Islet of Langerhans (tissue), 1 donor: ENCODE measurements around the gene MBOAT1.

Source experiments
- FAIRE-seq: peaks from one replicate; lab custom pipeline; 2011; peaks lifted over from hg19 to GRCh38; lab: Jason Lieb, UNC

MBOAT1 gene

DNA sequence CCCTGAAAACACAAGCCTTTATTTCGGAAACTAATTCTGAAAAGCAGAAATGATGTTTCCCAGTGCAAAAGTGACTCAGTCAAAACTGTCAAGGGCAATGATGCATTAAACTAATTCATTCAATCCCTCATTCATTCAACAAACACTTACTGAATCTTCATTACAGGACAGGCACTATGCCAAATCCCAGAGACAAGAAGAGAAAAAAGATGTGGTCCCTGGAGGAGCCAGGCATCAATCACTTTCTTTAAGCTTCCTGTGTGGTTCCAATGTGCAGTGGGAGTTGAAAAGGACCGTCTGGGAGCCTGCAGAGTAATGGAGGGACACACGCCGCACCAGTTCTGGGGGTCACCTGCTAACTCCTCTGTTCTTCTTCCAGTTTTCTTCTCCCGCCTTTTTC lies 113.1 kb downstream of the MBOAT1 start:
- no peak for FAIRE-seq

DNA sequence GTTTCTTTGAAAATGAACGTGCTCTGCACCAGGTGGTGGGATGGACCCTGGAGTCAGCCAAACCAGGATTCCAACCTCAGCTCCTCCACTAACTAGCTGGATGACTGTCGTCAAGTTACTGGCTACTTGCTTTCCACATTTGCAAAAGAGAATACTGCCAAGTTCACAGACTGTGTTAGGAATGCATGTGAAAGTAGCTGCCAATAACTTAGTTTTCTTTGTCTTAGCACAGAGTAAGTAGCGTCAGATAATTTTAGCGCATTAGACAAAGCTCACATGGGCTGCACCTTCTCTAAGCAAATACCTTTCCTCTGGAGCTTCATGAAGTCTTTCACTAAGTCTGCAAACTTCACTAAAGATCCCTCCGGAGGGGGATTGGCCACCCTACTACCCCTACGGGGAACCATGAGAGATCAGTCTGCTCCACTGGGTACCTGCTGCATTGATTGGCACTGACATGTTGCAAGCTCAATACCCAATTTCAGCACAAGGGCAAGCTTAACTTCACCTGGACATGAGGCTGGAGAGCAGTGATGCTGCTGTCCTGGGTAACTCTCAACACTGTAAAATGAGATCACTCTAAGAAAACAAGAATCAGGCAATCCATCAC lies 113.9 kb downstream of the MBOAT1 start:
- FAIRE-seq = no peak

DNA sequence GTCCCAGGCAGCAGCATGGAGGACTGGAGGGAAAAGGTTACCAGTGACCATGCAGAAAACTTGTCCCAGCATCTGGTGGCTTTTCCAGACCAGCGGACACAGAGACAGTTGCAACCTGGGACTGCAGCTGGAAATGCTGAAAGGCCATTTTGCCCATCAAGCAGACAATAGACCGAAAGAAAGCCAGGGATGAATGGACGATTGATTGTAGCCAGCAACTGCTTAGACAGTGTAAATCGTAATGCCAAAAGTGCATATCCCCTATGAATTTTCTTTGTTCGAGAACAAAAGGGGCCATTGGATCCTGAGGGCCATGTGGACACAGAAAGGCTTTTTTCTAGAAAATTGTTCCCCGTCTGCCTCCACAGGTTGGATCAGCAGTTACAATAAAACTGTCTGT lies 115.7 kb downstream of the MBOAT1 start:
- no peak for FAIRE-seq

DNA sequence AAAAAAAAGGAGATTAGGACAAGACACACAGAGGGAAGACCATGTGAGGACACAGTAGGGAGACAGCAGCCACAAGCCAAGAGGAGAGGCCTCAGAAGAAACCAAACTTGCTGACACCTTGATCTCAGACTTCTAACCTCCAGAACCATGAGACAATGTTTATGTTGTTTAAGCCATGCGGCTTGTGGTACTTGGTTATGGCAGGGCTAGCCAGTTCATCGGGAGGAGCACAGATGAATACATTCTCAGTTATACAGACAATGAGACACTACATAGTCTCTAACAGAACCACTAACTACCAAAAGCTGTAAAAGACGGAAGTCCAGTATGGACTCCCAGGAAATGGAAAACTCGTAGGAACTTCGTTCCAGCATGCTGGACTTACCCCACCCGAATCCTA lies 116.8 kb downstream of the MBOAT1 start:
- FAIRE-seq = no peak

DNA sequence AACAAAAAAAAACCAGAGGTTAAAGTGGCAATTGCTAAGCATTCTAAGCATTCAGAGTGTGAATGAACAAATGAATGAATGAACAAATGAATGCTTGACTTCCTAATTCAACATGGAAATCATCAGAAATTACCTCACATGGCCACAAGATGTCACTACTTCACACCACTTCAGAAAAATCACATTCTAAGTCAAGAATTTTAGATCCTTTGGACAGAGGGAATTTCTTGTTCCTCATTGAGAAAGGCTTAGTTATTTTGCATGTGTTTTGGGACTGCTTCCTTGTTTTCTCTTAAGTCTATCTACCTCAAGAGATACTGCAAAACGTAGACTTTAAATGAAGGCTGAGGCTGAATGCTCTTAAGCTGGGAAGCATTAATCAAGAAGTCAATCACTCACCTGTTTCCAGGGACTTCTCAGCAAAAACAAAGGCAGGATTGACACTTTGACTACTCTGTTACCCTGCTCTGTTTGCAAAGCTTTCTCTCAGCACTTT lies 120.2 kb downstream of the MBOAT1 start:
- FAIRE-seq = peak; percentile 86

DNA sequence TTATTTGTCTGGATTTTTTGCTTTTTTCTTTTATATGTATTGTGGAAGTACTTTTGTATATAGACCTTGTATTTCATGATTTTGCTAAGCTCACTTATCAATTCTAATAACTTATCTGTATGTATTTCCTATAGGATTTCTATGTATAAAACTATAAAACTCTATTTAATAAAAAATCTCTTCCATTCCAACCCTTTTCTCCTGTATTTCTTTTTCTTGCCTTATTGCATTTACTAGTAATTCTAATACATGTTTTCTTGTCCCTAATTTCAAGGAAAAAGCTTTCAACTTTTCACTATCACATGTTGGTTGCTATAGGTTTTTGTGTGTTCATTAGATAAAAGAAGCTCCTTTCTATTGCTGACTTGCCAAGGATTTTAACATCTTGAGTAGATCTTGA lies 125.3 kb downstream of the MBOAT1 start:
- FAIRE-seq = no peak

DNA sequence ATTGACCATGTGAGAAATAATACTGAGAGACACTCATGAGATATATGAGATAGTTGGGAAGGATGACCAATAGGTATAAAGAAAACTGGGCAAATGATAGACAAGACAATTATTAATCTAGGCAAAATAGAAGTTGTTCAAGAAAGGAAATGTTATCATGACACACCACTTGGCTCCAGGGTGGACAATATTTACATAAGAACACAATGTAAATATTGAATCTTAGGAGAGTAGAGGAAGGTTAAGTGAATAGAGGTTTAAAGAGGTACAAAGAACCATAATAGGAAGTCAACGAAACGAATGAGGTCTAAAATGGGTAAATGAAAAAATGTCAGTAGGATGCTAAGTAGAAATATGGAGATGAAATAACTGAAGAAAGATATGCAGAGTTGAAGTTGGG lies 126.5 kb downstream of the MBOAT1 start:
- FAIRE-seq = no peak

DNA sequence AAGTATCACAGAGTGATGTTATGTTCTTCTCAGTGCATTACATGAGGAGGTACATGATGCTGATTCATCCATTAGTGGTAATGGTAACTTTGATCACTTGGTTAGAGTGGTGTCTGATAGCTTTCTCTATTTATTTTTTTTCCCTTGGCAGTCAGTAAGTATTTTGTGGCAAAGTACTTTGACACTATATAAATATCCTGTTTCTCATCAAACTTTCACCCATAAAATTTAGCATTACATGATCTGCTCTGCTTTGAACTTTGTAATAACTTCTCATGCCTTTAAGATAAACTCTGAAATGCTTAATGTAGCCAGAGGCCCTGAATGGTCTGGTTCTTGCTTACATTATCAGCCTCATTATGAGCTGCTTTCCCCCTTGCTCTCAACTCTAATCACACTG lies 127.9 kb downstream of the MBOAT1 start:
- no peak for FAIRE-seq

DNA sequence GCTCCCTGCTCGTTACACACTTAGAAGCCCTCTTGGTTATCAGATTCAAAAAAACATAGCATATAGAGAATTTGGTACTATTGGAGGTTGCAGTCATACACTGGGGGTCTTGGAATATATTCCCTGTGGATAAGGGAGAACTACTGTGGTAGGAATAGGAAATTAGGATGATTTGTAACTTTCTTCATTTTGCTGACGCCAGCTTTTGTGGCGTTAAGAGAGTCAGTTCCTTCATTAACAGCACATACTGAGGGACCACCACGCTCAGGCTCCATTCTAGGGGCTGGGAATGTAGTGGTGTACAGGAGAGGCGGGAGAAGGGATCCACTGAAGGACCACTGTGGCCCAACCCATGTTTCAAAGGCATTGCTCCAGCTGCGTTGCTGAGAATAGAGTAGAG lies 140.3 kb downstream of the MBOAT1 start:
- FAIRE-seq = no peak

DNA sequence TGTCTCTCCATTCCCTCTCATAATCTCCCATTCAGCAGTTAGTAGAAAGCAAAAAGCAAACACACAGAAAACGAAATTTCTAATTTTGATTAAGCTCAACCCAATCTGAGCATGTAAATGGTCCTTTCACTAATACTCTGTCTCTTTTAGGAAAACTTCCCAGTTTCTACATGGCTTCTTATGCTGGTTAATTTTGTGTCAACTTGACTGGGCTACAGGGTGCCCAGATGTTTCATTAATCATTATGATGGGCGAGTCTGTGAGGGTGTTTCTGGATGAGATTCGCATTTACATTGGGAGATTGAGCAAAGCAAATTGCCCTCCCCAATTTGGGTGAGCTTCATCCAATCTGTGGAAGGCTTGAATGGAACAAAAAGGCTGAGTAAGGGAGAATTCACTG lies 142.2 kb downstream of the MBOAT1 start:
- FAIRE-seq = no peak

DNA sequence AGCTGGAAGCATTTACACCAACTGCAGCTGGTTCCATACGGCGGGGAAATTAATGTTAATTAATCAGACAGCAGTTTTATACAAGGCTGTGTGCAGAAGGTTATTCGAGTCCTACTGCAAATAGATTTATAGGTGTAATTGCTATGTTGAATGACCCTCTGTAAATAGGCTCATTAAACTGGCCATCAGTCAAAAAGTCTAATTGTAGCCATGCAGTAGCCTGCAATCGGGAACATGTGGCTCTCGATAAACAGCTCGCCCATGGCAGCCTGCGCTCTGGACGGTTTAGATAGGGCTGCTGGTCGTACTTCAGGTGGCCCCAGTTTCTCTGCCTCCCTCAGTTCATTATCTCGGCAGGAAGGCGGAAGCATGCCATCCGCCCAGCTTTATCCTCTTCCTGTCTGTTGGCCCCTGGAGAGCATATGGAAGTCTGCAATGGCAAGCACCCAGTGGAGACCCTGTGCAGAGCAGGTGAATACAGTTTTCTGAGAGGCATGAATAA lies 143.2 kb downstream of the MBOAT1 start:
- no peak for FAIRE-seq

DNA sequence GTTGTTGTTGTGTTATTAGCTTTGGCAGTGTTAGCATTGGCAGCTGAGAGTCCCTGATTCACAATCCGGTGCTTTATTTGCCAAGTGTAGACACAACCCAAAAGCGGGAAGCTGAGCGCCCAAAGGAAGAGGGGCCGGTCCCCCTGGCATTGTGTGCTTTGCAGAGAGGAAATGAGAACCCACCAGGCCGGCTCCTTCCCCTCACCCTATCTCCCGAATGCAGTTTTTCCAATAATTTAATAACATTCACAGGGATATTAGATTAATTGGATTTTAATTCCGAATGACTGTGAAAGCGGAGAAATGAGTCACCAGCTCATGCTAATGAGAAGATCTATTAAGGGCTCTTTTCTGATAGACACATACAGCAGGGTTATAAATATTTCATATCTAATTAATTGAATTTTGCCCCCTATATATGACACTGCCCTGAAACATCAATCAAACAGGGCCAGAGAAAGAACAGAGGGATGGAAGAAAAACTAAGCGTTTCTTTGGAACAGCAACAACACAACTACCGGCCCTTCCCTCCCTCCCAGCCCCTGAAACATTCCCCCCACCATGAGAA lies 143.8 kb downstream of the MBOAT1 start:
- FAIRE-seq = no peak

DNA sequence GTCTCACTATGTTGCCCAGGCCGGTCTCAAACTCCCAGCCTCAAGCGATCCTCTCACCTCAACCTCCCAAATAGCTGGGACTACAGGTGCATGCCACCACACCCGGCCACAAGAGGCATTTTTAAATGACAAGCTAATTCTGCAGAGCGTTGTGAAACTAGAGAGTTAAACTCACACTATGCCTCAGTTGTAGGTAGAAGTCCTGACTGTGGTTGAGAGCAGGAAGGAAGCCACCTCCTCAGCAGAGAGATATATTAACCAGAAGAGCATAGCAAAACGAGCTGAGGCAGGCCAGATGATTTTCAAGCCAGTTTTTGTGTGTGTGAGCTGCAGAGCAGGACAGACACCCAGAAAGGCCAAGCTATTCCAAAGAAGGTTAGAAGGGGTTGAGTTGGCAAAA lies 150.3 kb downstream of the MBOAT1 start:
- FAIRE-seq = no peak

DNA sequence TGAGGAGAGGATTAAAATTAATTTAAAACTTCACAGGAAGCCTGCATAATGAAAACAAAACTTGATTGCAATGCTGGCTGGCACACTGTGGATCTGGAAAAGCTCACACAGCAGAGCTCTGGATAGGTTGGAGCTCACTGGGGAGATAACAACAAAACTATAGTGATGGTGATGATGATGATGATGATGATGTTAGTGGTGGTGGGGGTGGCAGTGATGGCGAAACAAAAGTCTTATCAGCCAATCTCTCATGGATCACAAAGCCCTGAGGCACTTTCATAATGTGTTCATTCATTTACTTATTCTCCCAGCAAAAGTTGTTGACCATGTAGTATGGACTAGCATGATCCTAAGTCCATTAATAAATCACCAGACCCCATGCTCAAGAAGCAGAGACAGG lies 152.0 kb downstream of the MBOAT1 start:
- FAIRE-seq = no peak

DNA sequence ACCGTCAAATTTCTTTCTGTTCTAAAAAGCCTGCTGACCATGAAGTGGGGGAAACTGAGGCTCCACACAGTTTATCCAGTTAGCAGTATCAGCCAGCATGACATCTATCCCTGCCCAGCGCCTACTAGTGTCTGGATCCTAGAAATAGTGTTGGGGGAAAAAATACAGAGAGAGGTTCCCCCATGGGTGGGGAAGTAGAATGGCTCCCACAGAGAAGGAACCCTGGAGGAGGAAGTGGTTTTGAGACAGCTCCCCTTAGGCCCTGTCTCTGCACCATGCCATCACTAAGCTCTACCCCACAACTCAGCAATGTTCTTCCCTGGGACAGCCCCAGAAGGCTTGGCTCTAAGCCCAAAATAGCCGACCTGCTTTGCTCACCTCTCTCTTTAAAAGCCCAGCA lies 153.4 kb downstream of the MBOAT1 start:
- FAIRE-seq = no peak

DNA sequence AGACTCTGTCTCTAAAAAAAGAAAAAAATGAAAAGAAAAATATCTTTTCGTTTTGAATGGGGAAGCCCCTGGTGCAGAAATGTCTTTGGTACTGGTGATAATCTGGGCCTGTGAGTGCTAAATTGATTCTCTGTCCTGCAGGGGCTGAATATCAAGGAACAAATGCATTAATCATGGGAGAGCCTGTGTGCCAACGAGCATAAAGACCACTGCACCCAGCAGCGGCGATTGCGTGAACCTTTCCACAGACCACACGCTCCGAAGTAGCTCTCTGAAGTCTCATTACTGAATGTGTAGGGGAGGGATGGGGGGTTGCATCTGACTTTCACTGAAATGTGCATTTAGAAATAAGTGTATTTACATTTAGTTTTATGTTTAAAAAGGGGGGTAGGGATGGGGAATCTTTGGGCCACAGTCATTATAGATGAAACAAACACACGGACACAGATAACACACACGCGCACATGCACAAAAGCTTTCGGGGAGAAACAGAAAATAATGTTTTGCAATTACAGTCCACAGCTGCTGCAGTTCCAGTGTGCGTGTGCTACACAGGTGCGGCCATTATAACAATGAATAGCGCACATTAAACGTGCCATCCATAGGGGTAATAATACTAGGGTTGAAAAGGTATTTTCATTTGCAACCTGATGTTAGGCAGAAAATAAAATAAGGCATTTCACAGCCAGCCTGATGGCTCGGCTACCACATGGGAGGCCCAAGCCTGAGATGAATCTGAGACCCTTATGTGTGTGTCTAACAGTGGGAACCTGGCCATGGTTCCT lies 154.0 kb downstream of the MBOAT1 start:
- no peak for FAIRE-seq

DNA sequence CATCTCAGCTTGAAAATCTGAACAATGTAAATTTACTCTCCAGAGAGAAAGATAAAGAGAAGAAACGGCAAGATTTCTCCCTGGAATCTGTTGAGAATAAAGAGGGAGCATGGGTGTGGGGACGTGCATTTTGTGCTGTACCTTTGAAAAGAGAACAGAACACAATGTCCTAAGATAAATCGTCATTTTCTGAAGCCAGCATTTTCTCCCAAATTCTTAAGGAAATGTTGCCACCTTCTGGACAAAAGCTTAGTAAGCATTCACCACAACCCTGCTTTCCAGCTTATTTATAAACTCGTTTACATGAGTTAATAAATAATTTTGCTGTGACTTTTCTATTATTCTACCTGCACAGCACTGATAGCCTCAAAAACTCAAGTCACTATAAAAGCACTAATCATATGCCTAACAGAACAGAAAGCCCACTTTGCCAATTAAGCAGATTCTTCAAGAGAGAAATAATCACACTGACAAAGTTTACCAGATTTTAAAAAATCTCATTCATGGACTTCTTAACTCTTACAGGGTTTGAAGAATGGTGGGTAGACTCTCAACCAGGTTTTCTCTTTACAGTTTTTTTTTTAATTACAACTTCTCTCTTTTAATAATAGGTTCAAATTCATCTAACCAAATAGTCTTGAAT lies 155.8 kb downstream of the MBOAT1 start:
- peak; percentile 100 for FAIRE-seq

DNA sequence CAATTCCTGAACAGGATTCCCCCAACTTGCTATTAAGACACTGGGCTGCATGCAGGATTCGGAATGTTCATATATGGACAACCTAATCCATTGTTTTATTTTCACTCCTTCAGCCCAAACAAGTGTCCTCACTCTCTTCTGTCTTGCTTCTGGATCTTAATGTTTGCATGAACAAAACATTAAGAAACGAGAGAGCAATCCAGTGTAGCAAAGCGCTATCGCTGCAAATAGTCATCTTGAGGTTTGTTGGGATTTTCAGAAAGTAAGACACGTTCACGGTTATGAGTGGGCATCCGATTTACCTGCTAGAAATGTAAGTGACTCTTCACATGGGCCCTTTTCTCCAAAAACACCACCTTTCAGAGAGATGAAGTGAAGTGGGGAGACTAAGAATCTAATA lies 156.4 kb downstream of the MBOAT1 start:
- FAIRE-seq = no peak
